ENCODE measurements around the gene CDK14.

The CDK14 gene

GRCh38 chr7:91031757-91032156 is 435.6 kb downstream of the CDK14 start:
- DNase-seq, result no peak

- no peak for DNase-seq
Observed at GRCh38 chr7:91033574-91033973, 437.5 kb downstream of the CDK14 start.

- no peak for DNase-seq
Observed at GRCh38 chr7:91034459-91035368, 438.6 kb downstream of the CDK14 start.

GRCh38 chr7:91039033-91039432 is 442.9 kb downstream of the CDK14 start:
- no peak for DNase-seq

- no peak for DNase-seq
Observed at GRCh38 chr7:91041141-91041540, 445.0 kb downstream of the CDK14 start.

- DNase-seq, result no peak
Observed at GRCh38 chr7:91041901-91042484, 445.9 kb downstream of the CDK14 start.

GRCh38 chr7:91043186-91043585 is 447.1 kb downstream of the CDK14 start:
- no peak for DNase-seq

GRCh38 chr7:91043924-91044645 is 448.0 kb downstream of the CDK14 start:
- no peak for DNase-seq

- DNase-seq, result no peak
Observed at GRCh38 chr7:91045606-91046005, 449.5 kb downstream of the CDK14 start.

GRCh38 chr7:91046322-91047089 is 450.4 kb downstream of the CDK14 start:
- no peak for DNase-seq

GRCh38 chr7:91047636-91048035 is 451.5 kb downstream of the CDK14 start:
- DNase-seq, result no peak

- no peak for DNase-seq
Observed at GRCh38 chr7:91050677-91051076, 454.6 kb downstream of the CDK14 start.

- DNase-seq, result no peak
Observed at GRCh38 chr7:91051966-91052365, 455.8 kb downstream of the CDK14 start.

- no peak for DNase-seq
Observed at GRCh38 chr7:91054374-91054773, 458.3 kb downstream of the CDK14 start.

- no peak for DNase-seq
Observed at GRCh38 chr7:91055219-91055618, 459.1 kb downstream of the CDK14 start.

- no peak for DNase-seq
Observed at GRCh38 chr7:91062713-91063112, 466.6 kb downstream of the CDK14 start.

GRCh38 chr7:91064052-91064451 is 467.9 kb downstream of the CDK14 start:
- no peak for DNase-seq

GRCh38 chr7:91064938-91065337 is 468.8 kb downstream of the CDK14 start:
- no peak for DNase-seq

GRCh38 chr7:91066627-91067026 is 470.5 kb downstream of the CDK14 start:
- DNase-seq, result no peak

GRCh38 chr7:91067242-91067641 is 471.1 kb downstream of the CDK14 start:
- no peak for DNase-seq

GRCh38 chr7:91068136-91068795 is 472.1 kb downstream of the CDK14 start:
- DNase-seq, result no peak

GRCh38 chr7:91069146-91069545 is 473.0 kb downstream of the CDK14 start:
- DNase-seq, result no peak

All from activated CD4-positive, CD25-positive, alpha-beta regulatory T cell (primary cell).